HepG2 (cell line): ENCODE data around the gene BPHL. TPM values are rescaled to one million over a fixed set of nuclear protein-coding genes. Genes with fewer than 3 reads are reported as not detected.

ENCODE experiments used
- ARHGAP35 ChIP-seq: sonication (generic); formaldehyde crosslinking; IDR thresholded peaks from 2 replicates; pipeline ENCODE4 v1.9.0; 2022; ENCODE audit warnings: mild to moderate bottlenecking, inconsistent platforms, moderate library complexity, missing genetic modification reagents, borderline replicate concordance
- ARID4A ChIP-seq: sonication (generic); formaldehyde crosslinking; IDR thresholded peaks from 2 replicates; pipeline ENCODE4 v1.5.0; 2020; ENCODE audit warnings: mild to moderate bottlenecking, missing genetic modification reagents, borderline replicate concordance
- BHLHE40 ChIP-seq: IDR thresholded peaks from 2 replicates; pipeline ENCODE4 v1.6.1; 2011; ENCODE audit warnings: low read length, improper control_type of control experiment
- CREM ChIP-seq, 2 experiments: sonication (generic) in 1 of 2; formaldehyde crosslinking in 1 of 2; IDR thresholded peaks; 2 replicates each; pipeline versions ENCODE4 v1.4.0 to v1.6.1; 2016 to 2020; ENCODE audit warnings: antibody characterized with exemption in 1 of 2, mild to moderate bottlenecking in 1 of 2, missing genetic modification reagents in 1 of 2
- FUBP1 ChIP-seq: sonication (generic); formaldehyde crosslinking; IDR thresholded peaks from 2 replicates; pipeline ENCODE4 v1.5.1; 2020; ENCODE audit warnings: missing genetic modification reagents, mild to moderate bottlenecking, borderline replicate concordance
- GMEB2 ChIP-seq: IDR thresholded peaks from 2 replicates; pipeline ENCODE4 v1.6.1; 2016; ENCODE audit warnings: missing biosample characterization, missing genetic modification reagents, low read depth
- HNRNPL ChIP-seq: fragments of 200-400 bp; formaldehyde crosslinking; IDR thresholded peaks from 2 replicates; pipeline ENCODE4 v1.6.1; 2017; ENCODE audit warnings: mild to moderate bottlenecking, low read depth, low read length
- MYNN ChIP-seq: sonication (generic); formaldehyde crosslinking; IDR thresholded peaks from 2 replicates; pipeline ENCODE4 v1.4.0; 2020; ENCODE audit warnings: mild to moderate bottlenecking, low read depth, missing genetic modification reagents
- NCOA1 ChIP-seq: sonication (generic); formaldehyde crosslinking; IDR thresholded peaks from 2 replicates; pipeline ENCODE4 v1.9.0; 2021; ENCODE audit warnings: missing genetic modification reagents
- RFX1 ChIP-seq: fragments of 450-650 bp; IDR thresholded peaks from 2 replicates; pipeline ENCODE4 v1.6.1; 2017
- SMARCE1 ChIP-seq: fragments of 450-650 bp; IDR thresholded peaks from 2 replicates; pipeline ENCODE4 v1.6.1; 2017; ENCODE audit warnings: borderline replicate concordance
- ZNF512 ChIP-seq: sonication (generic); formaldehyde crosslinking; IDR thresholded peaks from 2 replicates; pipeline ENCODE4 v1.4.0; 2020; ENCODE audit warnings: mild to moderate bottlenecking, missing genetic modification reagents
- ZNF572 ChIP-seq: sonication (generic); formaldehyde crosslinking; IDR thresholded peaks from 2 replicates; pipeline ENCODE4 v1.5.1; 2020; ENCODE audit warnings: mild to moderate bottlenecking, missing genetic modification reagents
- ZNF841 ChIP-seq: sonication (generic); formaldehyde crosslinking; IDR thresholded peaks from 2 replicates; pipeline ENCODE4 v1.8.1; 2023; ENCODE audit warnings: missing genetic modification reagents, borderline replicate concordance
- polyA plus RNA-seq, 8 experiments: library from polyadenylated mRNA; depleted of rRNA in 3 of 8; stranded (reverse) in 7 of 8; unstranded in 1 of 8; fragments of >200 nt; fragmentation: Illumina TruSeq in 4 of 8; extraction: Trizol in 4 of 8; gene quantifications; 2 replicates each; pipeline versions ENCODE4 v1.2.1 to v1.2.3, GENCODE V29; 2011 to 2016; ENCODE audit warnings: low read depth in 4 of 8, missing spikeins in 1 of 8, mixed read lengths in 1 of 8; ENCODE audit not compliant: insufficient read depth in 1 of 8
- total RNA-seq, 5 experiments: library from RNA; depleted of rRNA; stranded (reverse); fragments of >200 nt; fragmentation: Illumina TruSeq; extraction: Trizol; gene quantifications; 2 replicates each; pipeline ENCODE4 v1.2.3, GENCODE V29; 2016; ENCODE audit warnings: low read depth in 1 of 5
- TF ChIP-seq, protein P1 (sequence below): conservative IDR thresholded peaks from 2 replicates; pipeline ENCODE4 v1.6.1; 2018; ENCODE audit warnings: missing genetic modification reagents
- TF ChIP-seq, protein P2 (sequence below): IDR thresholded peaks from 2 replicates; pipeline ENCODE4 v1.6.1; 2016; ENCODE audit warnings: mild to moderate bottlenecking

BPHL gene
- total and polyA plus RNA-seq, 2 of the 13 experiments (the other 11 are each of a cell fraction or from before 2014, with no cell fraction given) = 37.8 to 39.5 TPM

GRCh38 chr6:3162565-3163247, 44.2 kb downstream of the BPHL start (continued):
- TF ChIP-seq ARHGAP35 (CRISPR knock-in tag) (peak; percentile 90; the same call in 1 of the 2 replicates), NCOA1 (CRISPR knock-in tag) (no peak; the same call in 1 of the 2 replicates), GMEB2 (peak; percentile 55; the same call in 1 of the 2 replicates), ZNF572 (peak; percentile 87), RFX1 (no peak), FUBP1 (CRISPR knock-in tag) (no peak), SMARCE1 (no peak), HNRNPL (peak; percentile 77), ARID4A (peak; percentile 88), CREM (IDR thresholded peaks at IDR 0.05) (no peak), CREM (CRISPR knock-in tag; IDR thresholded peaks at IDR 0.05) (no peak), MYNN (CRISPR knock-in tag) (peak; percentile 73; the same call in 1 of the 2 replicates), BHLHE40 (no peak), ZNF512 (peak; percentile 48; the same call in 1 of the 2 replicates), ZNF841 (CRISPR knock-in tag) (peak; percentile 87; the same call in 1 of the 2 replicates)
- TF ChIP-seq, protein P1, sequence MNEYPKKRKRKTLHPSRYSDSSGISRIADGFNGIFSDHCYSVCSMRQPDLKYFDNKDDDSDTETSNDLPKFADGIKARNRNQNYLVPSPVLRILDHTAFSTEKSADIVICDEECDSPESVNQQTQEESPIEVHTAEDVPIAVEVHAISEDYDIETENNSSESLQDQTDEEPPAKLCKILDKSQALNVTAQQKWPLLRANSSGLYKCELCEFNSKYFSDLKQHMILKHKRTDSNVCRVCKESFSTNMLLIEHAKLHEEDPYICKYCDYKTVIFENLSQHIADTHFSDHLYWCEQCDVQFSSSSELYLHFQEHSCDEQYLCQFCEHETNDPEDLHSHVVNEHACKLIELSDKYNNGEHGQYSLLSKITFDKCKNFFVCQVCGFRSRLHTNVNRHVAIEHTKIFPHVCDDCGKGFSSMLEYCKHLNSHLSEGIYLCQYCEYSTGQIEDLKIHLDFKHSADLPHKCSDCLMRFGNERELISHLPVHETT = peak; percentile 89; the same call in 1 of the 2 replicates
- TF ChIP-seq, protein P2, sequence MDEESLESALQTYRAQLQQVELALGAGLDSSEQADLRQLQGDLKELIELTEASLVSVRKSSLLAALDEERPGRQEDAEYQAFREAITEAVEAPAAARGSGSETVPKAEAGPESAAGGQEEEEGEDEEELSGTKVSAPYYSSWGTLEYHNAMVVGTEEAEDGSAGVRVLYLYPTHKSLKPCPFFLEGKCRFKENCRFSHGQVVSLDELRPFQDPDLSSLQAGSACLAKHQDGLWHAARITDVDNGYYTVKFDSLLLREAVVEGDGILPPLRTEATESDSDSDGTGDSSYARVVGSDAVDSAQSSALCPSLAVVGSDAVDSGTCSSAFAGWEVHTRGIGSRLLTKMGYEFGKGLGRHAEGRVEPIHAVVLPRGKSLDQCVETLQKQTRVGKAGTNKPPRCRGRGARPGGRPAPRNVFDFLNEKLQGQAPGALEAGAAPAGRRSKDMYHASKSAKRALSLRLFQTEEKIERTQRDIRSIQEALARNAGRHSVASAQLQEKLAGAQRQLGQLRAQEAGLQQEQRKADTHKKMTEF (CRISPR knock-in tag) = peak; percentile 96
